DLD1 (cell line): ENCODE data around the gene NKD2.
"Not testable (repeated sequence)": the region's sequence is repeated elsewhere in the genome, so short reads cannot be mapped to it uniquely, and the experiment has no call there.

Experiments
- in situ Hi-C: cut with HindIII; loops from 2 replicates; pipeline ENCODE4 v1.10.0; 2017; ENCODE audit warnings: low sequenced_read_pairs

NKD2 gene

GRCh38 chr5:1068204-1068894, 59.7 kb downstream of the NKD2 start:
- in situ Hi-C loops = no loop called here

GRCh38 chr5:1068895-1069719, 60.5 kb downstream of the NKD2 start:
- in situ Hi-C loops = no loop called here

- in situ Hi-C loops = no loop called here
These were observed 61.1 kb downstream of the NKD2 start for GRCh38 chr5:1069720-1070088.

GRCh38 chr5:1073239-1074102, 64.9 kb downstream of the NKD2 start:
- in situ Hi-C loops = no loop called here

- in situ Hi-C loops = no loop called here
These were observed 65.6 kb downstream of the NKD2 start for GRCh38 chr5:1074226-1074625.

GRCh38 chr5:1074816-1075554, 66.4 kb downstream of the NKD2 start:
- in situ Hi-C loops = no loop called here

GRCh38 chr5:1075555-1075881, 66.9 kb downstream of the NKD2 start:
- in situ Hi-C loops = no loop called here

- in situ Hi-C loops = no loop called here
These were observed 67.3 kb downstream of the NKD2 start for GRCh38 chr5:1075931-1076330.

- in situ Hi-C loops = no loop called here
These were observed 67.8 kb downstream of the NKD2 start for GRCh38 chr5:1076406-1076805.

GRCh38 chr5:1077026-1077425, 68.4 kb downstream of the NKD2 start:
- in situ Hi-C loops = no loop called here

GRCh38 chr5:1077491-1078020, 69.0 kb downstream of the NKD2 start:
- in situ Hi-C loops = no loop called here

- in situ Hi-C loops = no loop called here
These were observed 69.6 kb downstream of the NKD2 start for GRCh38 chr5:1078206-1078605.

- in situ Hi-C loops = no loop called here
These were observed 70.2 kb downstream of the NKD2 start for GRCh38 chr5:1078851-1079250.

GRCh38 chr5:1079486-1079885, 70.9 kb downstream of the NKD2 start:
- in situ Hi-C loops = no loop called here

GRCh38 chr5:1079961-1080360, 71.4 kb downstream of the NKD2 start:
- in situ Hi-C loops = no loop called here

GRCh38 chr5:1080432-1080831, 71.8 kb downstream of the NKD2 start:
- in situ Hi-C loops = no loop called here

GRCh38 chr5:1081519-1081918, 72.9 kb downstream of the NKD2 start:
- in situ Hi-C loops = no loop called here

- in situ Hi-C loops = not testable (repeated sequence)
These were observed 74.4 kb downstream of the NKD2 start for GRCh38 chr5:1083026-1083425.

GRCh38 chr5:1083823-1084605, 75.4 kb downstream of the NKD2 start:
- in situ Hi-C loops = no loop called here

GRCh38 chr5:1085391-1085790, 76.8 kb downstream of the NKD2 start:
- in situ Hi-C loops = no loop called here
